NCI-H2029 (cell line): Measurements from ENCODE around the gene ENOX1.

ENCODE experiments used
- DNase-seq: peaks from one replicate; lab custom pipeline; 2025; lab: John Stamatoyannopoulos, UW

ENOX1 gene

GRCh38 chr13:43484432-43485225 is 302.1 kb downstream of the ENOX1 start:
- no peak for DNase-seq

GRCh38 chr13:43483930-43484329 is 302.8 kb downstream of the ENOX1 start:
- no peak for DNase-seq

- no peak for DNase-seq
Observed at GRCh38 chr13:43482641-43483040, 304.1 kb downstream of the ENOX1 start.

- no peak for DNase-seq
Observed at GRCh38 chr13:43482026-43482425, 304.7 kb downstream of the ENOX1 start.

GRCh38 chr13:43478902-43479301 is 307.9 kb downstream of the ENOX1 start:
- no peak for DNase-seq

GRCh38 chr13:43478211-43478610 is 308.6 kb downstream of the ENOX1 start:
- DNase-seq = no peak

- no peak for DNase-seq
Observed at GRCh38 chr13:43475140-43475539, 311.6 kb downstream of the ENOX1 start.

GRCh38 chr13:43473437-43473836 is 313.3 kb downstream of the ENOX1 start:
- no peak for DNase-seq

- no peak for DNase-seq
Observed at GRCh38 chr13:43472980-43473379, 313.8 kb downstream of the ENOX1 start.

- no peak for DNase-seq
Observed at GRCh38 chr13:43472339-43472738, 314.4 kb downstream of the ENOX1 start.

GRCh38 chr13:43470610-43471009 is 316.2 kb downstream of the ENOX1 start:
- no peak for DNase-seq

GRCh38 chr13:43469791-43470190 is 317.0 kb downstream of the ENOX1 start:
- no peak for DNase-seq

- no peak for DNase-seq
Observed at GRCh38 chr13:43464578-43465264, 322.1 kb downstream of the ENOX1 start.

- no peak for DNase-seq
Observed at GRCh38 chr13:43448605-43449336, 338.0 kb downstream of the ENOX1 start.

- DNase-seq = no peak
Observed at GRCh38 chr13:43446126-43446525, 340.6 kb downstream of the ENOX1 start.

GRCh38 chr13:43445668-43446067 is 341.1 kb downstream of the ENOX1 start:
- DNase-seq = no peak

GRCh38 chr13:43444081-43444480 is 342.7 kb downstream of the ENOX1 start:
- no peak for DNase-seq

GRCh38 chr13:43441899-43442499 is 344.8 kb downstream of the ENOX1 start:
- DNase-seq = no peak

GRCh38 chr13:43441464-43441863 is 345.3 kb downstream of the ENOX1 start:
- no peak for DNase-seq

GRCh38 chr13:43434191-43434590 is 352.6 kb downstream of the ENOX1 start:
- DNase-seq = no peak

GRCh38 chr13:43433691-43434141 is 353.1 kb downstream of the ENOX1 start:
- DNase-seq = no peak

- DNase-seq = no peak
Observed at GRCh38 chr13:43432958-43433357, 353.8 kb downstream of the ENOX1 start.
